MCF 10A (cell line): ENCODE results near the gene ABCC8. TPM values are rescaled to one million over a fixed set of nuclear protein-coding genes. Genes with fewer than 3 reads are reported as not detected.
A peak's percentile ranks its signal among the peaks of the same experiment; 100 is the strongest.

Experiments
- BruUV-seq: library from RNA; stranded (reverse); fragments of 400-500 nt; replicated peaks from 2 replicates; lab custom pipeline; 2021; lab: Mats Ljungman, UMichigan
- CTCF ChIA-PET: fragments of 300-600 bp; sonication (Branson Sonifier 250); formaldehyde crosslinking; extraction: SDS; loops from one replicate; lab custom pipeline; 2021; ENCODE audit warnings: antibody characterized with exemption, inconsistent platforms; lab: Yijun Ruan, JAX
- POLR2A ChIA-PET: fragments of 300-600, 350-650 bp; sonication (Branson Sonifier 250); formaldehyde crosslinking; extraction: SDS; loops from one replicate; lab custom pipeline; 2020; ENCODE audit warnings: antibody characterized with exemption, inconsistent platforms; lab: Yijun Ruan, JAX
- DNase-seq: peaks from one replicate; pipeline ENCODE4 v3.0.0-alpha.2; 2018; ENCODE audit not compliant: unreplicated experiment
- H3K27ac Mint-ChIP-seq: one replicate; pipeline ENCODE4 v1.8.0; 2022; ENCODE audit warnings: mild to moderate bottlenecking, low read depth, mixed read lengths; ENCODE audit not compliant: unreplicated experiment
- H3K27me3 Mint-ChIP-seq: one replicate; pipeline ENCODE4 v1.8.0; 2022; ENCODE audit warnings: mixed read lengths; ENCODE audit not compliant: insufficient read depth, unreplicated experiment
- H3K36me3 Mint-ChIP-seq: one replicate; pipeline ENCODE4 v1.8.0; 2022; ENCODE audit warnings: mild to moderate bottlenecking, moderate library complexity, mixed read lengths; ENCODE audit not compliant: insufficient read depth, unreplicated experiment
- H3K4me1 Mint-ChIP-seq: one replicate; pipeline ENCODE4 v1.8.0; 2022; ENCODE audit warnings: mixed read lengths; ENCODE audit not compliant: insufficient read depth, unreplicated experiment
- H3K4me3 Mint-ChIP-seq: one replicate; pipeline ENCODE4 v1.8.0; 2022; ENCODE audit warnings: mild to moderate bottlenecking, moderate library complexity, mixed read lengths; ENCODE audit not compliant: unreplicated experiment
- H3K9me3 Mint-ChIP-seq: one replicate; pipeline ENCODE4 v1.8.0; 2022; ENCODE audit warnings: mixed read lengths; ENCODE audit not compliant: unreplicated experiment
- CTCF ChIP-seq: fragments of 200-600 bp; IDR thresholded peaks from one replicate; pipeline ENCODE4 v1.8.0; 2022; ENCODE audit warnings: antibody characterized with exemption, mild to moderate bottlenecking; ENCODE audit not compliant: unreplicated experiment
- intact Hi-C: fragments of 100-400 bp; cut with micrococcal nuclease; formaldehyde crosslinking; loops from 2 replicates; pipeline ENCODE4 v1.14.1; 2022
- total RNA-seq: library from RNA; stranded (reverse); gene quantifications from 2 replicates; pipeline ENCODE4 v1.2.3, GENCODE V29; 2022

ABCC8 gene
- total RNA-seq, 1 experiment from 2014 or later: not detected

GRCh38 chr11:17496406-17496805 is 19.8 kb upstream of the ABCC8 start:
- ChIA-PET CTCF (interaction anchor here (0.8 to 1.5 kb wide), 2 partner anchors 8 to 112 kb away, joined by 4 to 8 read pairs; no protein-coding TSS in a partner anchor), POLR2A (no interaction called here)
- H3K27me3 Mint-ChIP-seq: peaks cover 43% of the 10 kb centered on the region
- no TSS peak for BruUV-seq
- peak; percentile 49 for DNase-seq
- H3K4me1 Mint-ChIP-seq: no peaks in the 10 kb centered on the region
- no peak overlapping the region for H3K27ac Mint-ChIP-seq
- intact Hi-C loops: no loop called here
- H3K9me3 Mint-ChIP-seq: no peaks in the 10 kb centered on the region
- H3K36me3 Mint-ChIP-seq: no peaks in the 10 kb centered on the region
- no peak overlapping the region for H3K4me3 Mint-ChIP-seq
- TF ChIP-seq CTCF: no peak

GRCh38 chr11:17494019-17494418 is 17.4 kb upstream of the ABCC8 start:
- no peak for DNase-seq
- no peaks in the 10 kb centered on the region for H3K36me3 Mint-ChIP-seq
- no peak overlapping the region for H3K4me3 Mint-ChIP-seq
- no peaks in the 10 kb centered on the region for H3K4me1 Mint-ChIP-seq
- TF ChIP-seq CTCF: no peak
- CTCF ChIA-PET: interaction anchor here (1.1 to 5.4 kb wide), 3 partner anchors 11 to 110 kb away, joined by 5 to 41 read pairs (median 22); partner anchors contain the start of gene KCNJ11
- BruUV-seq: no TSS peak
- no peaks in the 10 kb centered on the region for H3K9me3 Mint-ChIP-seq
- intact Hi-C loops: no loop called here
- no peak overlapping the region for H3K27ac Mint-ChIP-seq
- peaks cover 52% of the 10 kb centered on the region for H3K27me3 Mint-ChIP-seq
- POLR2A ChIA-PET: no interaction called here

- intact Hi-C loops: no loop called here
- TF ChIP-seq CTCF: no peak
- CTCF ChIA-PET: interaction anchor here (0.6 to 5.4 kb wide), 3 partner anchors 14 to 261 kb away, joined by 3 to 41 read pairs (median 4); no protein-coding TSS in a partner anchor
- Mint-ChIP-seq H3K27me3 (peaks cover 51% of the 10 kb centered on the region), H3K36me3 (no peaks in the 10 kb centered on the region), H3K9me3 (no peaks in the 10 kb centered on the region), H3K4me3 (no peak overlapping the region), H3K4me1 (no peaks in the 10 kb centered on the region), H3K27ac (no peak overlapping the region)
- POLR2A ChIA-PET: interaction anchor here (1.2 kb wide), 1 partner anchor 17 kb away, joined by 3 read pairs; no protein-coding TSS in a partner anchor
- no TSS peak for BruUV-seq
- no peak for DNase-seq
These were observed 14.3 kb upstream of the ABCC8 start for GRCh38 chr11:17490938-17491337.

GRCh38 chr11:17490232-17490631 is 13.6 kb upstream of the ABCC8 start:
- ChIA-PET POLR2A (no interaction called here), CTCF (interaction anchor here (2.2 to 5.4 kb wide), 2 partner anchors 15 to 106 kb away, joined by 11 to 41 read pairs; no protein-coding TSS in a partner anchor)
- Mint-ChIP-seq H3K4me3 (no peak overlapping the region), H3K9me3 (no peaks in the 10 kb centered on the region), H3K4me1 (no peaks in the 10 kb centered on the region), H3K27ac (no peak overlapping the region), H3K36me3 (no peaks in the 10 kb centered on the region), H3K27me3 (peaks cover 44% of the 10 kb centered on the region)
- no TSS peak for BruUV-seq
- DNase-seq: no peak
- no peak for TF ChIP-seq CTCF
- intact Hi-C loops: no loop called here
